HK-2 (cell line): ENCODE results near the gene ZMPSTE24.

ENCODE experiments used
- DNase-seq: peaks from one replicate; pipeline ENCODE4 v3.0.0-alpha.2; 2018; ENCODE audit not compliant: unreplicated experiment

The ZMPSTE24 gene

DNA sequence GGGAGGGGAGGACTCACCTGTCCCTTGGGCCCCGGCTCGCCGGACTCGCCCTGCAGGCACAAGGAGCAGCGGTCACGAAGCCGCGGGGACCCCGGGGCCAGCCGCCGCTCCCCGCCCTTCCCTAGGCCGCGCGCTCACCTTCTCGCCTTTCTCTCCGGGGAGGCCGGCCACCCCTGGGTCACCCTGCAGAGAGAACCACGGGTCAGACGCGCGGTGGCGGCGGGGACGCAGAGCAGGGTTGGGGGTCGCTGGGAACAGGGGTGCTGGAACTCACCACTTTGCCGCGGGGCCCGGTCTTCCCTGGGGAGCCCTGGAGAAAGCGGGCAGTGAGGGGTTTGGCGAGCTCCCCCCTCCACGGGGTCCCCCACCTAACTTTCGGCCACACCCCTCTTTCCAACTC lies 45.8 kb downstream of the ZMPSTE24 start:
- no peak for DNase-seq

DNA sequence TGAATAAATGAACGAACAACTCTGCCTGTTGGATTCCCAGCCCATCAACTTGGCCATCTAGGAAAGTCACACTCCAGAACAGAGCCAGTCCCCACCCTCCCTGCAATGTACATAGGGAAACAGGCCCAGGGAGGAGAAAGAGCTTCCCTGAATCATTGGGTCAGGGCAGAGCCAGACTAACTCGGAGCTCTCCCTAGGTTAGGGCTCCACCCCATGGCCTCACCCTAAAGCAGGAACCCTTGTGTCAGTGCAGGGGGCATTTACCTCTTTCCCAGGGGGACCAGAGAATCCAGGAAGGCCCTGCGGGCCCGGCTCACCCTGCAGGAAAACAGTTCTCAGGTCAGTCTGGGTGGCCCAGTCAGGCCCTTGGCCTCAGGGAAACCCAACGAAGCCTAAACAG lies 47.4 kb downstream of the ZMPSTE24 start:
- no peak for DNase-seq

DNA sequence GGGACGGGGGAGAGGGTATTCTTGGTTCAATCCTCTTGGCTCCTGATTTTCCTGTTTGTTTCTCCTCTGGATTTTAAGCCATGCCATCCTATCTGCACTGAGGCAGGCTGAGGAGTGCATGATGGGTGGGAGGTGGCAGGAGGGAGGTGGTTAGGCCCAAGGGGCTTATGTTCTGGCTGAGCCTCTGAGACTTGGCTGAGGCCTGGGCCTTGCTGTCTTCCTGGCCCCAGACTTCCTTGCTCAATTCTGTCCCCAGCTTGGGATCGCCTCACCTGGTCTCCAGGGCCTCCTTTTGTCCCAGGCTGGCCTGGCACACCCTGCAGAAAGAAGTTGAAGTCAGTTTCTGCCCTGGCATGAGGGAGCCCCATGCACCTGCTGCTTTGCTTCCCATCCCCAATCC lies 47.8 kb downstream of the ZMPSTE24 start:
- no peak for DNase-seq

- DNase-seq, result no peak
Observed at GRCh38 chr1:40306296-40306695, 48.3 kb downstream of the ZMPSTE24 start.

GRCh38 chr1:40307186-40307585 lies 49.1 kb downstream of the ZMPSTE24 start:
- DNase-seq, result no peak

DNA sequence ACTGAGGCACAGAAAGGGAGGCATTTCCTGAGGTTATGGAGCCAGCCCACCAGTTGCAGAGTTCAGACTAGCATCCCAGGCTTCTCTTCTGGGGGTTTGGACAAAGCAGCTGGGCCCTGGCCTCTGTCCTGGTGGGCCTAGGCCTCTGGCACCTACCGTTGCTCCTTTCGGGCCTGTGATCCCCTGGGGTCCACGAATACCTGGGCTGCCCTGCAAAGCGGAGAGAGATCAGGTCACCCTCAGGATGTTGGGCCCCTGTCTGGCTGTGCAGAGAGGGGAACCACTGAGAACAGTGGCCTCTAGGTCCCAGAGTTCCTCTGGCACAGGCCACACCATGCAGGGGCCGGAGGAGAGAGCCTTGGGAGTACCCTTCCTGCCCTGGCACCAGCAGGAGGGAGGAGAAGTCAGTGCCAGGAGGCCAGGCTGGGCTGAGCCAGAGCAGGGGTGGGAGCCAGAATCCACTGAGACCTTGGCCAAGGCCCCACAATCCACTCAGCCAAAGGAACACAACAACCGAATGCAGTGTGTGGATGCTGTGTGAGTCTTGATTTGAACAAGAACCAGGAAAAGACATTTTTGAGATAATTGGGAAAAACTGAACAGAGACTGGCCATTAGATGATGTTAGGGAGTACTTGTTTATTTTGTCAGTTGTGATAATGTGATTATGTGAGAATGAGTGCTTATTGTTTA lies 50.1 kb downstream of the ZMPSTE24 start:
- no peak for DNase-seq

- no peak for DNase-seq
Observed at GRCh38 chr1:40309374-40310128, 51.5 kb downstream of the ZMPSTE24 start.

GRCh38 chr1:40310129-40310461 lies 52.1 kb downstream of the ZMPSTE24 start:
- DNase-seq, result no peak

DNA sequence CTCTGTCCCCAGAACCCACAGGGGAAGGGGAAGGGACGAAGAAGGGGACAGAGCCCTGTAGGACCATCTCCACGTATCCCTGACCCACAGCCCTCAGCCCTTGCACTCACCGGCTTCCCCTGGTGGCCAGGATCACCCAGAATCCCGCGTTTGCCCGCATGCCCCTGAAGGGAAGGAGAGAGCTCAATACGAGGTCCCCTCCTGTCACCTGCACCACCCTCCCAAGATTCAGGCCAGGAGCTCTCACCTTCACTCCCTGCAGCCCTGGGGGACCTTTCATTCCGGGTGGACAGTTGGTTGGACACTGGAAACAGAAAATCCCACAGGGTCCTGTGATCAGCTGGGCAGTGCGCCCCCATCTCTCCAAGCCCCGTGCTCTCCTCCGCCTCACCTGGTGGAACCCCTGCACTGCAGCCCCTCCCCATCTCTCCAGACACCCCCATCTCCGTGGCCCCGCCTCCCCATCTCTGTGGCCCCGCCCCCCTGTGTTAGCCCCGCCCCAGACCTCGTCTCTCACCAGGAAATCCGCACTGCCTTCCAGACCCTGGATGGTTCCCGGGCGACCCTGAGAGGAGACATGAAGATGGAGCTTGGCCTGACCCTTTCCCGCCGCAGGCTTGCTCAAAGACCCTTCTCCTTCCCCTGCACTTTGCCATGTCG lies 53.1 kb downstream of the ZMPSTE24 start:
- no peak for DNase-seq

DNA sequence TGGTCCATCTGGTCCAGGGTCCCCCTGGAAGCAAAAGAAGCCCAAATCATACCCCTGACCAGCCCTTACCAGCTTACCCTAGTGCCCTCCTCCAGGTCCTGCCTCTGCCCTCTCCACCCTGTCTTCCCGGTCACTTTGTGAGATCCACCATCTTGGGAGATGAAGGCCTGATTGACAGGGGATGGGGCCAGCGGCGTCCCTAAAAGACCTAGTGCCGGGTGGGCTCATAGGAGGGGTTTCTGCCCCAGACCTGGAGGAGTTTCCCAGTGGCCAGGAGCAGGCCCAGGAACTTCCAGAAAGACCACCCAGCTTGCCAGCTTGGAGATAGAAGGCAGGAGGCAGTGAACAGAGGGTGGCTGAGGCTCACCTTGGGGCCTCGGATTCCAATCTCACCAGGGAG lies 53.7 kb downstream of the ZMPSTE24 start:
- DNase-seq, result no peak

GRCh38 chr1:40312238-40313205 lies 54.5 kb downstream of the ZMPSTE24 start:
- no peak for DNase-seq

DNA sequence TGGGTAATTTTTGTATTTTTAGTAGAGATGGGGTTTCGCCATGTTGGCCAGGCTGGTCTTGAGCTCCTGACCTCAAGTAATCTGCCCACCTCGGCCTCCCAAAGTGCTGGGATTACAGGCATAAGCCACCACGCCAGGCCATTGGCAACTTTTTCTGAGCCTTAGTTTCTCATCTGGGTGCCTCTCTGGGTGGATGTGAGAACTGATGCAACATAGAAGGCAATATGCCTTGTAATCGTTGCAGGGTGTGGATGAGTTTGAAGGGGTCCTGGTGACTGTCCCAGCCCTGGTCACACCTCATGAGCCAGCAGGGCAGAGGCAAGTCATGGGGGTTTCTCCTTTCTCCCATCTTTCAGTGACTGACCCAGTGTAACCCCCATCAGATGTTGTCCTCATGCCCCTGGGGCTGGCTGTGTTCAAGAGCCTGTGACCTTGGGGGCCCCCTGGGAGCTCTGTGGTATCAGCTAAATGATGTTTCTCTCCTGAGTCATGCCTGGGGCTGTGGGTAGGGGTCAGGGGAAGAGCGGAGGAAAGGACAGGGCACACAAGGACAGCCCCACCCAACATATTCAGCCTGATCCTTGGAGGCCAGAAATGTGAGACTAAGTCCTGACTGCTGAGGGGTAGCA lies 55.4 kb downstream of the ZMPSTE24 start:
- DNase-seq, result no peak

DNA sequence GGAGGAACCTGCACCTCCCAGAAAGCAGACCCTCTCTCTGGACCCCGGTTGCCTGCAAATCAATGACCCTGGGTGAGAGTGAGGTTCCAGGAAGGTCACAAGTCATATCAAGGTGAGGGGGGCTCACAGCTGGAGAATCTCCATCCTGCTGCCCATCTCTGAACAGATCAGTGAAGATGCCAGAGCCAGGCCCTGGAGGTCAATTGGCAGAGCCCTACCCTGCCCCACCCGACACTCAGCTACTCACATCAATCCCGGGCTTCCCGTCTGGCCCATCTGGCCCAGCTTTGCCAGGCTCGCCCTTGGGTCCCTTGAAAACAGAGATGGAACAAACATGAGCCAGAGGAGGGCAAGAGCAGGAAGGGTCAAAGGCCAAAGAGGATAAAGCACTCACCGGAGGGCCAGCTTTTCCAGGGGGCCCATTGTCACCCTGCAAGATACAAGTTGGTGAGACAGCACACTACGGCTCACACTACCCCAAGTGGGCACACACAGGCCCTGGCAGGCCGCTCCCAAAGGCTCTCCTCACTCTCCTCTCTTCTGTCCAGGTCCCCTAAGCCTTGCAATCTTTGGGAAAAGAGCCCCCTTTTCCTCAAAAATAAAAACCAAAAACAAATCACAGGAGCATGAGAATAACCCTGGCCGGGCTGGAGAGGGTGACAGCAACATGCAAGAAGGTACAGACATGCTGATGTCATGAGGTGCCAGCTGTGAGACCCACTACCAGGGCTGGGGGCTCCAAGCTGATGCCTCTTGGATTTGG lies 56.1 kb downstream of the ZMPSTE24 start:
- no peak for DNase-seq

DNA sequence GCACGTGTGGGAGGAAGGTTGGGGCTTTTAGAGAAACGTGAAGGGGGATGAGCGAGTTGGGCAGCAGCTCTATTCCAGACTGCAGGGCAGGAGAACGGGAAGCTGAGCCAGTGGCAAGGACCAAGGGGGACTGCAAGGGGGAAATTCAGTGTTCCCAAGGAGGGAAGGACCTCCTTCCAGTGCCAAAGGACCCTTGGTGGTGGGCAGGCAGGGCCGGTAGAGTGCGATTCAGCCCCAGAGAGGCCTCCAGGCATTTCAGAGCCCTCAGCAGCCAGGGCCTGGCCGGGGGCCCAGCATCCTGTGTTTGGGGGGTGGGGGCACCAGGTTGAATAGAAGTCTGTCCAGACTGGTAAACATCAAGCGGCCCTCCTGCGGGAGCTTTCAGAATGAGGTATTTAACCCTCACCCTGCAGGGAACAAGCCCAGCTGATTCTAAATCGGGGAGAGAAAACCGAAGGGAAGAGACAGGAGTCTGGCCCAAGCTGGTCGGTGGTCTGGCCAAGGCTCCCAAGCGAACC lies 56.7 kb downstream of the ZMPSTE24 start:
- DNase-seq, result no peak

DNA sequence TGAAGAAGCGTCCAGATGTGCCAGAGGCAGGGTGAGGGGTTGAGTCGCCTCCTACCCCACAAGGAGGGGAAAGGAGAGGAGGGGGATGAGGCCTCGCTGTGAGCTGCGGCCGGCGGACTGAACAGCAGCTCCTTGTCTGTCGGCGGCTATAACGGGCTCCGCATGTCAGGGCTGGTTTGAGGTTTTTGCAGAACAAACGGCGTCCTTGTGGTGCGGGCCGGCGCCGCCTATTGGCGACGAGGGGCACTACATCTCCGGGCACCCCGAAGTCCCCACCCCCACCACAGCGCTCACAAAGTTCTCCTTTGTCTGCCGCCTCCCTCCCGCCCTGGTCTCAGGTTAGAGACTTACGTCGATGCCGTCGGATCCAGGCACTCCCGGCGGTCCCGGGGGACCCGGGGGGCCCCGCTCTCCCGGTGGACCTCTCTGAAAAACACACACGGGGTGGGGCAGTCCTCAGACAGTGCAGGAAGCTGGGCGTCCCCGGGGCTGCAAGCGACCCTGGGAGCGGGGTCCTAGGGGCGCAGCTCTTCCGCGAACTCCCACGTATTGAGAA lies 57.3 kb downstream of the ZMPSTE24 start:
- DNase-seq, result no peak

DNA sequence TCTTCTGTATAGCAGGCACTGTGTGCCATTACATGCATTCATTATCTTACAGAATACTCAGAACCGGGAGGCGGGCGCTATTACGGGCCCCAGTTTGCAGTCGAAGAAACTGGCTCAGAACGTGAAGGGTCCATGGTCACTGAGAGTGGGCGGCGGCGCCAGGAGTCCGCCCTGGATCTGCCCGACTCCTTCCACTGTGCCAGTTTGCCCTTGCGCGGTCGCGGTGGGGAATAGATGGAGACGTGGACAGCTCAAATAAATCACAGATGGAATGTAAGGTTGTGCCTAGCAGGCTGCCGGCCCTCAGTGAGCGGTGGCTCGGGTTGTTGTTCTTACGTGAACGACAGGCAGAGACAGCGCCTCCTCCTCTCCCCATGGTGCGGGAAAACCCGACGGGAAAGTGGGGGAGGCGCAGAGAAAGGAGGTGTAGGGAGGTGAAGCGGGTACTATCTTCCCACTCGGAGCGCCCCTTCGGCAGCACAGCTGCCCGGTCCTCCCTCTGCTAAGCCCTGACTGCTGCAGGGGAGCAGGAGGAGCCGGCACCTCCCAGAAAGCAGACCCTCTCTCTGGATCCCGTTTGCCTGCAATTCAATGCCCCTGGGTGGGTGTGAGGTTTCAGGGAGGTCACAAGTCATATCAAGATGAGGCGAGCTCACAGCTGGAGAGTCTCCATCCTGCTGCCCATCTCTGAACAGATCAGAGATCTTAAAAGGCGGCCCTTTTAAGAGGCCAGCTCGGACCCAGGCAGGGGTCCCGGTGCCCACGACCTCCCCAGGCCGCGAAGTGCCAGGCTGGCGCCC lies 58.0 kb downstream of the ZMPSTE24 start:
- DNase-seq, result no peak

- no peak for DNase-seq
Observed at GRCh38 chr1:40316595-40317393, 58.8 kb downstream of the ZMPSTE24 start, which contains the start of gene COL9A2. COL9A2 (minus strand) TSS chr1:40317286; CDS start chr1:40317197, 89 bp downstream.

DNA sequence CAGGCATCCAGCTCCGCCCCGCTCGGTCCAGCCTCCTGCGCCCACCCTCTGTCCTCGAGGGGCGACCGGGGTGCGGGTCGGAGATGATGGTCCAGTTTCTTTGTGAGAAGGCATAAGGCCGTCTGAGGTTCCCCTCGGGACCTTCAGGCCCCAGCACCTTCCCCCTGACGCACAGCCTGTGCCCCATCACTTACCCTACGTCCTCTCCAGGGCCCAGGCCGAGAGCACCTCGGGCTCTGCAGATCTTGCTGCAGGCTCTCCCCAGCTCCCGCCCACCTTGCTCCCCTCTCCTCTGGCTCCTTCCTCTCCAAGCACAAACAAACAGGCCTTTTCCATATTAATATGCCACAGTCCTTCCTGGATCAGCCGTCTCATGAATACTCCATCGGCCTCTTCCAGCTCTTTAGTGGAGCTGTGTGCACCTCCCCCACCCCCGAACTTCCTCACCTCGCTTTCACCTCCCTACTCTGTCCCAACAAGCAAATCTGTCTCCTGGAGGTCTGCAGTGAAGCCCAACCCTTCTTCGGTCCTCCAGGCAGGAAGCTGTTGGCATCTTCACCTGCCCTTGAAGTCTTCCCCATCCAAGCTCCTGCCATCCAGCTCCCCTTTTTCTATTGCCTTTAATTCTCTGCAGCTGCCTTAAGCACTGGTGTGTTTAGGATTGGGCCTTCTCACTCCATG lies 59.5 kb downstream of the ZMPSTE24 start:
- DNase-seq, result no peak
